Neural progenitor cell (in vitro differentiated cells): ENCODE measurements around the gene SLC45A1. TPM values are rescaled to one million over a fixed set of nuclear protein-coding genes. Genes with fewer than 3 reads are reported as not detected.

Source experiments
- DNase-seq: peaks from one replicate; pipeline ENCODE4 v3.0.0-alpha.2; 2016; ENCODE audit warnings: low spot score
- H2AFZ ChIP-seq: fragments of 200-600 bp; sonication (generic); replicated peaks from 2 replicates; pipeline ENCODE4 v1.6.1; 2016; ENCODE audit warnings: antibody characterized with exemption
- H3F3A ChIP-seq: fragments of 200-600 bp; sonication (generic); 2 replicates; pipeline ENCODE4 v1.6.1; 2016; ENCODE audit warnings: antibody characterized with exemption, low read depth
- H3K27ac ChIP-seq: fragments of 200-600 bp; sonication (generic); 2 replicates; pipeline ENCODE4 v1.5.1; 2016; ENCODE audit warnings: mild to moderate bottlenecking
- H3K27me3 ChIP-seq: fragments of 200-600 bp; sonication (generic); 2 replicates; pipeline ENCODE4 v1.6.1; 2016; ENCODE audit warnings: mild to moderate bottlenecking, moderate library complexity
- H3K36me3 ChIP-seq: fragments of 200-600 bp; sonication (generic); 2 replicates; pipeline ENCODE4 v1.5.1; 2016
- H3K4me1 ChIP-seq: fragments of 200-600 bp; sonication (generic); 2 replicates; pipeline ENCODE4 v1.6.1; 2016; ENCODE audit warnings: mixed run types
- H3K4me2 ChIP-seq: fragments of 200-600 bp; sonication (generic); 2 replicates; pipeline ENCODE4 v1.6.1; 2016
- H3K4me3 ChIP-seq: fragments of 200-600 bp; sonication (generic); 2 replicates; pipeline ENCODE4 v1.5.1; 2016
- H3K79me2 ChIP-seq: fragments of 200-600 bp; sonication (generic); 2 replicates; pipeline ENCODE4 v1.6.1; 2016; ENCODE audit warnings: low read depth
- H3K9ac ChIP-seq: fragments of 200-600 bp; sonication (generic); 2 replicates; pipeline ENCODE4 v1.6.1; 2016
- H3K9me3 ChIP-seq: fragments of 200-600 bp; sonication (generic); 2 replicates; pipeline ENCODE4 v1.5.1; 2016; ENCODE audit warnings: low read depth
- H4K20me1 ChIP-seq: fragments of 200-600 bp; sonication (generic); 2 replicates; pipeline ENCODE4 v1.6.1; 2016; ENCODE audit warnings: low read depth
- H3K27ac Mint-ChIP-seq: 3 replicates; pipeline ENCODE4 v1.8.0; 2021; ENCODE audit warnings: mixed read lengths
- H3K27me3 Mint-ChIP-seq: 2 replicates; pipeline ENCODE4 v1.8.0; 2022; ENCODE audit warnings: low read depth, mild to moderate bottlenecking, inconsistent platforms, moderate library complexity, mixed read lengths; ENCODE audit not compliant: insufficient read depth
- H3K36me3 Mint-ChIP-seq: 3 replicates; pipeline ENCODE4 v1.8.0; 2021; ENCODE audit warnings: mixed read lengths
- H3K4me1 Mint-ChIP-seq: 3 replicates; pipeline ENCODE4 v1.8.0; 2021; ENCODE audit warnings: mixed read lengths
- H3K4me3 Mint-ChIP-seq: 3 replicates; pipeline ENCODE4 v1.8.0; 2021; ENCODE audit warnings: mild to moderate bottlenecking, moderate library complexity, mixed read lengths
- H3K9me3 Mint-ChIP-seq: 3 replicates; pipeline ENCODE4 v1.8.0; 2020; ENCODE audit warnings: mixed read lengths
- EZH2 ChIP-seq: fragments of 200-600 bp; sonication (generic); IDR thresholded peaks from 2 replicates; pipeline ENCODE4 v1.6.1; 2017; ENCODE audit warnings: antibody characterized with exemption, mild to moderate bottlenecking, moderate library complexity
- EZH2phosphoT487 ChIP-seq: fragments of 200-600 bp; sonication (generic); IDR thresholded peaks from 2 replicates; pipeline ENCODE4 v1.6.1; 2017; ENCODE audit warnings: antibody characterized with exemption
- total RNA-seq: library from RNA; depleted of rRNA; stranded (reverse); fragments of >200 nt; gene quantifications from 2 replicates; pipeline ENCODE4 v1.2.3, GENCODE V29; 2015; ENCODE audit warnings: low replicate concordance
- TF ChIP-seq, protein P1 (sequence below): fragments of 200-600 bp; sonication (generic); IDR thresholded peaks from 2 replicates; pipeline ENCODE4 v1.5.1; 2017; ENCODE audit warnings: antibody characterized with exemption, mild to moderate bottlenecking

SLC45A1 gene
- total RNA-seq, 1 donor from 2014 or later, result 1.1 TPM

DNA sequence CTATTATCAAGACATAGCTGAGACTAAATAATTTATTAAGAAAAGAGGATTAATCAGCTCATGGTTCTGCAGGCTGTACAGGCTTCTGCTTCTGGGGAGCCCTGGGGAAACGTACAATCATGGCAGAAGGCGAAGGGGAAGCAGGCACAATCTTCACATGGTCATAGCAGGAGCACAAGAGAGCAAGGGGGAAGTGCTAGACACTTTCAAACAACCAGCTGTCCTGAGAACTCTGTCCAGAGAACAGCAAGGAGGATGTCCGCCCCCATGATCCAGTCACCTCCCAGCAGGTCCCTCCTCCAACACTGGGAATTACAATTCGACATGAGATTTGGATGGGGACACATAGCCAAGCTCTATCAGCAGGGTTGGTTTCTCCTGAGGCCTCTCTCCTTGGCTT, 10.3 kb upstream of the SLC45A1 start:
- H4K20me1 ChIP-seq, result no peaks in the 10 kb centered on the region
- H3K4me1 Mint-ChIP-seq, result peaks cover 14% of the 10 kb centered on the region
- no peaks in the 10 kb centered on the region for H3K36me3 ChIP-seq
- H3K4me2 ChIP-seq, result no peak overlapping the region
- peaks cover 4% of the 10 kb centered on the region for H3K4me1 ChIP-seq
- no peak overlapping the region for H3K27ac ChIP-seq
- H3K4me3 ChIP-seq, result no peak overlapping the region
- peaks cover 9% of the 10 kb centered on the region for H3K9me3 Mint-ChIP-seq
- no peaks in the 10 kb centered on the region for H3F3A ChIP-seq
- H3K27ac Mint-ChIP-seq, result peak overlapping the region; percentile 44
- H3K4me3 Mint-ChIP-seq, result no peak overlapping the region
- no peaks in the 10 kb centered on the region for H3K27me3 ChIP-seq
- H3K79me2 ChIP-seq, result no peaks in the 10 kb centered on the region
- H3K9me3 ChIP-seq, result no peaks in the 10 kb centered on the region
- no peaks in the 10 kb centered on the region for H3K36me3 Mint-ChIP-seq
- DNase-seq, result no peak
- peaks cover 6% of the 10 kb centered on the region for H3K27me3 Mint-ChIP-seq
- H3K9ac ChIP-seq, result no peak overlapping the region
- no peak overlapping the region for H2AFZ ChIP-seq
- no peak for TF ChIP-seq EZH2phosphoT487

DNA sequence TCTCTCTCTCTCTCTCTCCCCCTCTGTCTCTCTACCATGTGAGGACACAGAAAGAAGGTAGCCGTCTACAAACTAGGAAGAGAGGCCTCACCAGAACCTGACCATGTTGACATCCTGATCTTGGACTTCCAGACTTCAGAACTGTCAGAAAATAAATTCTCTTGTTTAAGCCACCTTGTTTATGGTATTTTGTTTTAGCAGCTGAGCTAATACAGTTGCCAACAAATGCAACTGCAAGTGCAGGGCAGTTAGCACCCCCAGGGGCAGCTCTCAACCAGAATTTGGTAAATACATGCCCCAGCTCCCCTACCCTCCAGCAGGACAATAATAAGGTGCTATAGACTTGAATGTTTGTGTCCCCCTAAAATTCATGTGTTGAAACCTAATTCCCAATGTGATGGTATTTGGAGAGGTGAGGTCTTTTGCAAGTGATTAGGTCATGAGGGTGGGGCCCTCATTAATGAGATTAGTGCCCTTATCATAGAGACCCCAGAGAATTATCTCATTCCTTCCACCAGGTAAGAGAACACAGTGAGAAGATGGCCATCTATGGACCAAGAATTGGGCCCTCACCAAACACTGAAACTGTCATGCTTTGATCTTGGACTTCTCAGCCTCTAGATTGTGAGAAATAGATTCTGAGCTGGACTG, 6.7 kb upstream of the SLC45A1 start:
- no peak overlapping the region for H3K4me2 ChIP-seq
- no peaks in the 10 kb centered on the region for H4K20me1 ChIP-seq
- Mint-ChIP-seq H3K4me1 (peaks cover 34% of the 10 kb centered on the region), H3K27ac (no peak overlapping the region), H3K9me3 (peaks cover 9% of the 10 kb centered on the region), H3K36me3 (no peaks in the 10 kb centered on the region), H3K4me3 (no peak overlapping the region), H3K27me3 (peaks cover 8% of the 10 kb centered on the region)
- no peak for DNase-seq
- H3K4me3 ChIP-seq, result no peak overlapping the region
- H3K79me2 ChIP-seq, result no peaks in the 10 kb centered on the region
- H3K36me3 ChIP-seq, result no peaks in the 10 kb centered on the region
- H3K9ac ChIP-seq, result no peak overlapping the region
- TF ChIP-seq EZH2phosphoT487 (no peak), EZH2 (no peak)
- TF ChIP-seq, protein P1, sequence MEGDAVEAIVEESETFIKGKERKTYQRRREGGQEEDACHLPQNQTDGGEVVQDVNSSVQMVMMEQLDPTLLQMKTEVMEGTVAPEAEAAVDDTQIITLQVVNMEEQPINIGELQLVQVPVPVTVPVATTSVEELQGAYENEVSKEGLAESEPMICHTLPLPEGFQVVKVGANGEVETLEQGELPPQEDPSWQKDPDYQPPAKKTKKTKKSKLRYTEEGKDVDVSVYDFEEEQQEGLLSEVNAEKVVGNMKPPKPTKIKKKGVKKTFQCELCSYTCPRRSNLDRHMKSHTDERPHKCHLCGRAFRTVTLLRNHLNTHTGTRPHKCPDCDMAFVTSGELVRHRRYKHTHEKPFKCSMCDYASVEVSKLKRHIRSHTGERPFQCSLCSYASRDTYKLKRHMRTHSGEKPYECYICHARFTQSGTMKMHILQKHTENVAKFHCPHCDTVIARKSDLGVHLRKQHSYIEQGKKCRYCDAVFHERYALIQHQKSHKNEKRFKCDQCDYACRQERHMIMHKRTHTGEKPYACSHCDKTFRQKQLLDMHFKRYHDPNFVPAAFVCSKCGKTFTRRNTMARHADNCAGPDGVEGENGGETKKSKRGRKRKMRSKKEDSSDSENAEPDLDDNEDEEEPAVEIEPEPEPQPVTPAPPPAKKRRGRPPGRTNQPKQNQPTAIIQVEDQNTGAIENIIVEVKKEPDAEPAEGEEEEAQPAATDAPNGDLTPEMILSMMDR, result no peak
- no peaks in the 10 kb centered on the region for H3K9me3 ChIP-seq
- no peak overlapping the region for H3K27ac ChIP-seq
- peaks cover 14% of the 10 kb centered on the region for H3K4me1 ChIP-seq
- H2AFZ ChIP-seq, result no peak overlapping the region
- H3K27me3 ChIP-seq, result no peaks in the 10 kb centered on the region
- no peaks in the 10 kb centered on the region for H3F3A ChIP-seq

DNA sequence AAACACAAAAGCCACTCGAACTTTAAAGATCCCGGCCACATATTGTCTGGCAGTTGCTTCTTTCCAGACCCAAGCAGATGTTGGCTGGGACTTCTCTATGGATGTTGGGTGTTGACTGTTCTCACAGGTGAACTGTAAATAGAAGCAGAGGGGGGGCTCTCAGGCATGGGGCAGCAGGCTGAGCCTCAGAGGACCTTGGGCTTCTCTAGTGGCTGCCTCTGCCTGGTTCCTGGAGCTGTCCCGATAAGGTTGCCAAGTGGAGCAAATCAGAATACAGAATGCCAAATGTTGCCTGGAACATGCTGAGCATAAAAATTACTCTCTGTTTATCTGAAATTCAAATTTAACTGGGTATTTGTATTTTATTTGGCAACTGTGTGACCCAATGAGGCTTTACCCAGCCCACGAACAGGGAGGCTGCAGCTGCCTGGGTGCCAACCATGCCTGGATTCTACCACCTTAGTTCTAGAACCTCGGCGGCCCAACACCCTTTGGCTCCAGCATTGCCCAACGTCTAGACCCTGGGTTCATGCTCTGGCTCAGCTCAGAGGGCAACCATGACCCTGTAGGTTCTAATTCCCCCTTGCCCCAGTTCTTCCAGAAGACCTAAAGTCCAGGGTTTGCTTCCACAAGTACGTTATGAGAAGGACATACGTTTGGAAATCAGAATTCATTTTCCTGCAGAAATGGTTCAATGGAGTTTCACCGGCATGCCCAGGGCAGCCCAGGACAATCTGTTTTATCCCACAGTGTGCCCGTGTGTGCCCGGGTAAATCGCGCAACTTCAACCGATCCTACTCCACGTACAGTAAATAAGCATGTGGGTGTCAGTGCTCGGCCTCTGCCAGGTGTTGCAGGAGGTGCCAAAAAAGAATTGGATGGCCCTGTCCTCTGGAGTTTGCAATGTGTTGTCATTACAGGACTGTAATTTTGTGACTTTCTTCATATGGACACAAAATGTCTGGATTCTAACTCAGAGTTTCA, 5.4 kb upstream of the SLC45A1 start:
- Mint-ChIP-seq H3K27ac (no peak overlapping the region), H3K9me3 (peaks cover 9% of the 10 kb centered on the region), H3K4me1 (peaks cover 40% of the 10 kb centered on the region), H3K4me3 (peak overlapping the region; percentile 25), H3K36me3 (no peaks in the 10 kb centered on the region), H3K27me3 (peaks cover 14% of the 10 kb centered on the region)
- no peaks in the 10 kb centered on the region for H3F3A ChIP-seq
- H3K4me2 ChIP-seq, result no peak overlapping the region
- H3K36me3 ChIP-seq, result no peaks in the 10 kb centered on the region
- H3K4me3 ChIP-seq, result no peak overlapping the region
- TF ChIP-seq EZH2phosphoT487, result no peak
- TF ChIP-seq, protein P1, result no peak
- TF ChIP-seq EZH2, result no peak
- no peaks in the 10 kb centered on the region for H4K20me1 ChIP-seq
- DNase-seq, result no peak
- no peaks in the 10 kb centered on the region for H3K9me3 ChIP-seq
- H3K27me3 ChIP-seq, result peaks cover 13% of the 10 kb centered on the region
- H3K9ac ChIP-seq, result no peak overlapping the region
- no peak overlapping the region for H2AFZ ChIP-seq
- H3K4me1 ChIP-seq, result peaks cover 14% of the 10 kb centered on the region
- H3K79me2 ChIP-seq, result no peaks in the 10 kb centered on the region
- H3K27ac ChIP-seq, result no peak overlapping the region
